DMS153 treated with DMSO at 0.1 percent for 48 hours (cell line): ENCODE measurements around the gene PPP1R12C.

ENCODE experiments used
- DNase-seq: peaks from one replicate; lab custom pipeline; 2025; ENCODE audit not compliant: unreplicated experiment; lab: John Stamatoyannopoulos, UW

PPP1R12C gene

DNA sequence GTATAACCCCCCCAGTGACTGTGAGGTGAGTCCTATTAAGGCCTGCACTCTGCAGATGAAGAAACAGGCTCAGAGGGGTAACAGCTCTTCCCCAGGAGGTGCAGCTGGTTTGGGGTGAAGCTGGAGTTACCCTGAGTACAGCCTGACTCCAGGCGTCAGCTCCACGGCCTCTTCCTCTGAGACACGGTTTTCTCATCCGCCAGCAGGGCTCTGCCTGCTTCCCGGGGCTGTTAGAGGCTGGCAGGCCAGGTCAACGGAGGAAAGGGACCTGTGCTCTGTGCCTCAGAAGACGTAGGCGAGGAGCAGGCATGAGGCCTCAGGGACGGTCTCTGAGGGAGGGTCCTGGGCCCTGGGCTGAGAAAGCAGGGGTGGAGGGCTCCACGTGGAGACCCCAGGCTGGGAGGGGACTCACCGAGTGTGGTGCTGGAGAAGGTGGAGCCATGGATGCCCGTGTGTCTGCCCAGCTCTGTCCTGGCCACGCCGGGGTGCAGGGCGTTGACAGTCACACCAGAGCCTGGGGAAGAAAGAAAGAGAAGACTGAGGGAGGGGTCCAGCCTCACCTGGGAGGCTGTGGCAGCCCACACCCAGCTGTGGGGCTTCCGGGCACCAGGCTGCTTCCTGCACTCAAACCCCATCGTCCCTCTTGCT is 70.3 kb downstream of the PPP1R12C start:
- no peak for DNase-seq

DNA sequence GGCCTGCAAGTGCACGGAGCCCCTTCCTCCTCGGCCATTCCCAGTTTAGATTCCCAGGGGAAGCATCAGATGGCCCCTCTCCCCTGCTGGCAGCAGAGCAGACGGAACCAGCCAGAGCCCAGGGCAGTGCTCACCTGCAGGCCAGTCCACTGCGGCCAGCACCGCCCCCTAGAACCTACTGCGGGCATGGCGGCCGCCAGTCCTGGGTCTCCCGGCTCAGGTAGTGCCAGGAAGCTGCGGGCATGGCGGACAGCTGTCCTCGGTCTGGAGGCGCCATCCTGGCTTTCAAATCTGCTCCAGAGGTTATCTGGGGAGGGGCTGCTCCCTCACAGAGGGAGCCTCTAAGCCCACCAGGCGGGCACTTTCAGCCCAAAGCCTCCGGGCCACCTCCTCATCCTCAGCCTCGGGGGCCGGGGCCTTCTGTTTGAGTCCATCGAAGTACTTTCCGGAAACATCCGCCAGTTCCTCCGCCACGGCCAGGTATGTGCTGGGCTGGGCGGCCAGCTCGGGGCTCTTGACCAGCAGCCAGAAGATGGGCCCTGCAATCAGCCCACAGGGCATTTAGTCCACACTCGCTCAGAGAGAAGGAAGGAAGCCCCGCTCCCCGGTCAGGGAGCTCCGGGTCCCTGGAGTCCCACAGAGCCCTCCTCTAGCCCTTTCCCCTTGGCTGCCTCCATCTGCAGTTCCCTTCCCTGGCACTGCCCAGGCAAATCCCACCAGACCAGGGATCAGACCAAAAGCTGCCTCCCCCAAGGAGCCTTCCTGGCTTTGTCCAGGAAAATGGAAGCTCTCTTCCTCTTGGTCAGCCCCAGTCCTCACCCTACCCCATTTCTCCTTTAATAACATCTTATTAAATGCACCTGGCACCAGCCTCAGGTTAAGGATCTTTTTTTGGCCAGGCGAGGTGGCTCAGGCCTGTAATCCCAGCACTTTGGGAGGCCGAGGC is 72.4 kb downstream of the PPP1R12C start:
- no peak for DNase-seq

DNA sequence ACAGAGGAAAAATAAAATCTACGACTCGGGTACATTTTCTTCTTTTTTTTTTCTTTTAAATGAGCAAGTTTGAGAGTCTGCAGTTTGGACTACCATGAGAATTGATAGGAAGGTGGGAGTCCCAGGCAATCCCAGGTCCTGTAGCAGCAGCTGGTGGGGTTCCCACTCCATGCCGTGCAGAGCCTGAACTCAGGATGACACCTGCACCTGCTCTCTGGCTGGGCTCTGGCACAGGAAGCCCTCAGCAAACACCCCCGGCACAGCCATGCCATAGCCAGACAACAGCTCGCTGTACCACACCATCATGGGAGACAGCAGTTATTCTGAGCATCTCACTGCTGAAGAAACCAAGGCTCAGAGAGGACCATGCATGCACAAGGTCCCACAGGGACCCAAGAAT is 73.2 kb downstream of the PPP1R12C start:
- DNase-seq, result no peak

DNA sequence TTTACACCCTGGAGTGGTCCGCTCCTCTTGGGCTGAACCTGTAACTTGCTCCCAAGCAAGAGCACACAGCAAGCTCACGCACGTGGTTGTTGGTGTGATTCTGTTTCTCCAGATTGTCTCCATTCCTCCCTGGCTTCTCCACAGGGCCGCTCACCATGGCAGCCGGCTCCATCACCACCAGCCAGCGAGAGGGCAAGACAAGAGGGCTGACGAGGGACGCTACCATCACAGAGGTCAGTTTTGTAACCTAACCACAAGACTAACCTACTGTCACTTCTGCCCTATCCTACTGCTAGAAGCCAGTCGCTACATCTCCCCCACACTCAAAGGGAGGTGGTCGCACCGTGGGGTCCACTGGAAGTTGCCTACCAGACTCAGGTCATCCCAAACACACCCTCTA is 74.7 kb downstream of the PPP1R12C start:
- DNase-seq, result no peak

DNA sequence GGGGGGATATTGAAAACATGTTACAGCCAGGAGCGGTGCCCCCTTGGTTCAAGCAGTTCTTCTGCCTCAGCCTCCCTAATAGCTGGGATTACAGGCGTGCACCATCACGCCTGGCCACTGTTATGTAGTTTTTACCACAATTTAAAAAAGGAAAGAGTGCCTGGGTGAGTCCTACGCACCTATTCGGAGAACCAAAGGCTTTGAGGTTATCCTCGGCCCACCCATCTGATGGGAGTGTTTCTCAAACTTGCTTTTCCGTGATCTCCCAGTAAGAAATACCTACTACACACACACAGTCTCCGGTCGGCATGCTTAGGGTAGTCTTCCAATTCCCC is 75.1 kb downstream of the PPP1R12C start:
- no peak for DNase-seq

DNA sequence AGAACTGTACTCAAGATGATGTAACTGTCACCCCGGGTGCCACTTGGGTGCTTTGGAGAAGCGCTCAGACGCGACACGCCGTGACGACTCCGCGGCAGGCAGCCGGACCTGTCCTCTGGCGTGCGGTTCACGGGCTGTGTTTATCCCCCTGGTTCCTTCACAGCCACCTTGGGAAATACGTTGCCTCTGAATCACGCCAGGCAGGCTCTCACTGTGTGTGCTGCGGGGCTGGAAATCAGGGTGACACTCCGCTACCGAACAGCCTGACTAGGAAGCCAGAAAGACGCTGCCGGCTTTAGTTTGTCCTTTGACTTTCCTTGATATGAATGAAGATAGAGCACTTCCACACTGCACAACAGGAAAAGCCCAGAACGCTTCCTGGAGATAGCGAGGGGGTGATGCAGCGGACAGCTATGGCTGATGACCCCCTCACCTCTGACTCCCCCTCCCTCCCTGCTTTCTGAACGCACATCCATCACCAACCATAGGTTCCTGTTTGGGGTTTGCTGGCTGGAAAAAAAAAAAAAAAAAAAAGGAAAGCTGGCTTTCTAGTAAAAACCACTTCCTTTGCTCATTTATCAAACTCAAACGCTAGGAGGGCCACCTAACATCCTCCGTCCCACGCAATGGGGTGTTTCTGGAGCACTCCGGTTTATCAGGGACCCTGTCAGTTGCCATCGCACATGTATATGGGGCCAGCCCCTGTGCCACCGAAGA is 75.7 kb downstream of the PPP1R12C start:
- DNase-seq, result no peak

DNA sequence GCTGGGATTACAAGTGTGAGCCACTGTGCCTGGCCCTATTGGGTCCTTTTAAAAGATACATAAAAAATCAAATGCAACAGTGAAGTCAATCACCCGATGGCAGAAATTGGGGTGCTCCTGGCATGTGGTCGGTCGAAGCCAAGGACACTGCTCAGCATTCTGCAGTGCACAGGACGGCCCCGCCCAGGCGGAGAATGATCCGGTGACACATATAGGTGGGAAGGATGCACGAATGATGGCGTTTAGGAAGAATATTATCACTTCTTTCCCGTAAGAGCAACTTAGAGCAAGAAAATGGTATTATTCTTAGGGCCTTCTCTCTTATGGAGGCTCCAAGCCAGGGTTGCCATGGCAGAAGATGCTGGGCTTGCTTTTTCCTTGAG is 76.2 kb downstream of the PPP1R12C start:
- no peak for DNase-seq
